H1 (cell line): ENCODE data around the gene RTN4IP1. TPM values are rescaled to one million over a fixed set of nuclear protein-coding genes. Genes with fewer than 3 reads are reported as not detected.

Source experiments
- CTCF ChIA-PET: fragments of 300-600 bp; sonication (Branson Sonifier 250); formaldehyde crosslinking; loops from one replicate; lab custom pipeline; 2021; ENCODE audit not compliant: partially characterized antibody; lab: Charles Lee
- POLR2A ChIA-PET: fragments of 300-600 bp; sonication (Branson Sonifier 250); formaldehyde crosslinking; loops from one replicate; lab custom pipeline; 2021; ENCODE audit warnings: inconsistent platforms; ENCODE audit not compliant: partially characterized antibody; lab: Charles Lee
- DNase-seq, 2 experiments: peaks; one replicate each; pipeline versions ENCODE4 v3.0.0 to v3.0.0-alpha.2; 2010 to 2022; ENCODE audit warnings: low spot score in 2 of 2, low read depth in 1 of 2, mixed read lengths in 1 of 2
- FAIRE-seq: peaks from 2 replicates; lab custom pipeline; 2011; peaks lifted over from hg19 to GRCh38; lab: Jason Lieb, UNC
- H2AFZ ChIP-seq: 2 replicates; pipeline ENCODE4 v1.8.1; 2012; ENCODE audit warnings: low read length, inconsistent platforms
- H2AK5ac ChIP-seq: 2 replicates; pipeline ENCODE4 v1.6.1; 2013; ENCODE audit warnings: low read depth, low read length
- H2BK120ac ChIP-seq: replicated peaks from 2 replicates; pipeline ENCODE3; 2013; ENCODE audit warnings: low read depth, low read length, inconsistent platforms
- H2BK12ac ChIP-seq: 2 replicates; pipeline ENCODE4 v1.6.1; 2013; ENCODE audit warnings: low read depth, low read length
- H2BK15ac ChIP-seq: 2 replicates; pipeline ENCODE4 v1.6.1; 2013; ENCODE audit warnings: low read length
- H2BK20ac ChIP-seq: 2 replicates; pipeline ENCODE4 v1.6.1; 2013; ENCODE audit warnings: low read length
- H2BK5ac ChIP-seq: 2 replicates; pipeline ENCODE4 v1.6.1; 2013; ENCODE audit warnings: low read depth, low read length
- H3K14ac ChIP-seq: 2 replicates; pipeline ENCODE4 v1.6.1; 2013; ENCODE audit warnings: inconsistent platforms; ENCODE audit not compliant: insufficient read length
- H3K18ac ChIP-seq: 2 replicates; pipeline ENCODE4 v1.6.1; 2013; ENCODE audit warnings: low read length; ENCODE audit errors: extremely low read depth
- H3K23ac ChIP-seq: 2 replicates; pipeline ENCODE4 v1.6.1; 2013; ENCODE audit warnings: inconsistent platforms; ENCODE audit not compliant: insufficient read length
- H3K23me2 ChIP-seq: 2 replicates; pipeline ENCODE4 v1.6.1; 2013; ENCODE audit warnings: low read depth, low read length
- H3K27ac ChIP-seq: 2 replicates; pipeline ENCODE4 v1.6.1; 2011; ENCODE audit warnings: low read depth, low read length, inconsistent platforms
- H3K27me3 ChIP-seq, 4 experiments: replicated peaks in 1 of 4; 1 replicate in 1 of 4; 2 replicates in 3 of 4; pipeline versions ENCODE4 v1.6.1 to v1.8.1; 2011 to 2013; ENCODE audit warnings: low read length in 3 of 4, mild to moderate bottlenecking in 3 of 4, inconsistent platforms in 2 of 4, mixed read lengths in 2 of 4, moderate library complexity in 1 of 4; ENCODE audit not compliant: control insufficient read depth in 3 of 4, insufficient read depth in 3 of 4; ENCODE audit errors: extremely low read depth in 1 of 4
- H3K36me3 ChIP-seq, 4 experiments: 2 replicates each; pipeline versions ENCODE4 v1.6.1 to v1.8.1; 2011 to 2013; ENCODE audit warnings: mild to moderate bottlenecking in 4 of 4, low read length in 3 of 4, moderate library complexity in 2 of 4, control low read depth in 1 of 4, inconsistent platforms in 1 of 4; ENCODE audit not compliant: insufficient read depth in 4 of 4, control insufficient read depth in 2 of 4
- H3K4ac ChIP-seq: replicated peaks from 2 replicates; pipeline ENCODE3; 2013; ENCODE audit warnings: low read length, low read depth, mixed read lengths, inconsistent platforms; ENCODE audit not compliant: insufficient read length
- H3K4me1 ChIP-seq, 4 experiments: replicated peaks in 1 of 4; 1 replicate in 1 of 4; 2 replicates in 3 of 4; pipeline versions ENCODE4 v1.6.1 to v1.8.1; 2011 to 2013; ENCODE audit warnings: low read length in 3 of 4, inconsistent platforms in 2 of 4, mixed read lengths in 1 of 4; ENCODE audit not compliant: insufficient read depth in 4 of 4, control insufficient read depth in 3 of 4
- H3K4me2 ChIP-seq, 2 experiments: 2 replicates each; pipeline versions ENCODE4 v1.6.1 to v1.8.1; 2011 to 2013; ENCODE audit warnings: low read depth in 2 of 2, low read length in 2 of 2, control low read depth in 1 of 2, inconsistent platforms in 1 of 2, mild to moderate bottlenecking in 1 of 2; ENCODE audit not compliant: insufficient read depth in 1 of 2
- H3K4me3 ChIP-seq, 4 experiments: fragments of 200-600, 300-600 bp in 1 of 4; sonication (generic), shearing (Covaris generic), sonication (Bioruptor Twin) in 1 of 4; 2 replicates each; pipeline versions ENCODE4 v1.5.1 to v1.8.1; 2011 to 2016; ENCODE audit warnings: low read length in 4 of 4, low read depth in 3 of 4, control low read depth in 2 of 4, inconsistent platforms in 2 of 4, mild to moderate bottlenecking in 2 of 4, mixed read lengths in 1 of 4, moderate library complexity in 1 of 4; ENCODE audit not compliant: insufficient read depth in 2 of 4; ENCODE audit errors: extremely low read depth in 1 of 4
- H3K56ac ChIP-seq: replicated peaks from 2 replicates; pipeline ENCODE3; 2013; ENCODE audit warnings: low read depth, mild to moderate bottlenecking, mixed read lengths, low read length, inconsistent platforms; ENCODE audit not compliant: insufficient read length
- H3K79me1 ChIP-seq: 2 replicates; pipeline ENCODE4 v1.6.1; 2013; ENCODE audit warnings: low read depth, low read length, control low read depth
- H3K79me2 ChIP-seq, 2 experiments: 2 replicates each; pipeline versions ENCODE4 v1.6.1 to v1.8.1; 2012 to 2013; ENCODE audit warnings: low read length in 2 of 2, mild to moderate bottlenecking in 2 of 2, inconsistent platforms in 1 of 2; ENCODE audit not compliant: insufficient read depth in 2 of 2, control insufficient read depth in 1 of 2
- H3K9ac ChIP-seq, 4 experiments: replicated peaks in 1 of 4; 1 replicate in 1 of 4; 2 replicates in 3 of 4; pipeline versions ENCODE4 v1.6.1 to v1.8.1; 2011 to 2013; ENCODE audit warnings: low read depth in 3 of 4, low read length in 3 of 4, control low read depth in 2 of 4, mild to moderate bottlenecking in 2 of 4, moderate library complexity in 2 of 4, inconsistent platforms in 1 of 4; ENCODE audit errors: extremely low read depth in 1 of 4
- H3K9me3 ChIP-seq, 2 experiments: 2 replicates each; pipeline versions ENCODE4 v1.6.1 to v1.8.1; 2012 to 2013; ENCODE audit warnings: mild to moderate bottlenecking in 2 of 2, moderate library complexity in 2 of 2, control low read depth in 1 of 2, inconsistent platforms in 1 of 2, low read depth in 1 of 2, low read length in 1 of 2, mixed read lengths in 1 of 2; ENCODE audit not compliant: insufficient read depth in 2 of 2
- H4K20me1 ChIP-seq, 2 experiments: replicated peaks in 1 of 2; 2 replicates each; pipeline versions ENCODE3 to v1.8.1; 2011 to 2013; ENCODE audit warnings: inconsistent platforms in 2 of 2, low read length in 2 of 2, mild to moderate bottlenecking in 1 of 2; ENCODE audit not compliant: insufficient read depth in 2 of 2, control insufficient read depth in 1 of 2
- H4K5ac ChIP-seq: 2 replicates; pipeline ENCODE4 v1.6.1; 2013; ENCODE audit warnings: low read length, low read depth, mixed read lengths, inconsistent platforms; ENCODE audit not compliant: insufficient read length
- H4K8ac ChIP-seq: 2 replicates; pipeline ENCODE4 v1.8.0; 2013; ENCODE audit warnings: mild to moderate bottlenecking, moderate library complexity, low read length, inconsistent platforms; ENCODE audit not compliant: insufficient read depth; ENCODE audit errors: extremely low read depth
- H4K91ac ChIP-seq: replicated peaks from 2 replicates; pipeline ENCODE3; 2013; ENCODE audit warnings: low read length, mixed read lengths, inconsistent platforms; ENCODE audit not compliant: insufficient read length
- ASH2L ChIP-seq: fragments of 200-600, 300-600 bp; sonication (generic); IDR thresholded peaks from one replicate; pipeline ENCODE4 v1.7.1; 2017; ENCODE audit warnings: low read length
- ATF2 ChIP-seq: IDR thresholded peaks from 2 replicates; pipeline ENCODE4 v1.6.1; 2012; ENCODE audit warnings: low read length, inconsistent platforms
- BACH1 ChIP-seq: IDR thresholded peaks from 2 replicates; pipeline ENCODE4 v1.6.1; 2012; ENCODE audit warnings: low read length, improper control_type of control experiment
- GABPA ChIP-seq: IDR thresholded peaks from 2 replicates; pipeline ENCODE4 v1.6.1; 2011; ENCODE audit warnings: mild to moderate bottlenecking, low read length, moderate library complexity, borderline replicate concordance; ENCODE audit not compliant: insufficient read depth
- NRF1 ChIP-seq: IDR thresholded peaks from 2 replicates; pipeline ENCODE4 v1.6.1; 2011; ENCODE audit warnings: mild to moderate bottlenecking, low read depth, low read length, improper control_type of control experiment
- POLR2AphosphoS5 ChIP-seq: IDR thresholded peaks from 2 replicates; pipeline ENCODE4 v1.6.1; 2011; ENCODE audit warnings: low read depth, low read length
- RAD21 ChIP-seq, 2 experiments: IDR thresholded peaks in 1 of 2; conservative IDR thresholded peaks in 1 of 2; 2 replicates each; pipeline ENCODE4 v1.6.1; 2011; ENCODE audit warnings: low read depth in 2 of 2, low read length in 2 of 2, improper control_type of control experiment in 1 of 2, inconsistent platforms in 1 of 2, mild to moderate bottlenecking in 1 of 2, moderate library complexity in 1 of 2
- RBBP5 ChIP-seq: IDR thresholded peaks from 2 replicates; pipeline ENCODE4 v1.7.1; 2012; ENCODE audit warnings: low read depth, mild to moderate bottlenecking, inconsistent platforms, low read length, moderate library complexity, borderline replicate concordance
- SIX5 ChIP-seq: IDR thresholded peaks from 2 replicates; pipeline ENCODE4 v1.6.1; 2011; ENCODE audit warnings: mild to moderate bottlenecking, low read depth, low read length
- SUZ12 ChIP-seq: fragments of 200-600 bp; sonication (generic); IDR thresholded peaks from 2 replicates; pipeline ENCODE4 v1.6.1; 2012; ENCODE audit warnings: mild to moderate bottlenecking, inconsistent platforms, low read length, moderate library complexity, mixed read lengths
- TCF12 ChIP-seq: IDR thresholded peaks from 2 replicates; pipeline ENCODE4 v1.6.1; 2011; ENCODE audit warnings: low read depth, mild to moderate bottlenecking, low read length
- WGBS, 2 experiments: shearing (Covaris generic) in 1 of 2; methylation state at CpG; one replicate each; pipeline versions ENCODE4 v1.1.6 to v1.1.7; 2013 to 2015; ENCODE audit warnings: low lambda C conversion rate in 2 of 2, mixed read lengths in 2 of 2, inconsistent platforms in 1 of 2, low coverage in 1 of 2, missing lambda C conversion rate in 1 of 2; ENCODE audit not compliant: insufficient replicate concordance in 2 of 2, insufficient coverage in 1 of 2, insufficient read length in 1 of 2; ENCODE audit errors: extremely low coverage in 1 of 2, missing lambda C conversion rate in 1 of 2; 5-methylcytosine and 5-hydroxymethylcytosine counted together
- polyA plus RNA-seq, 7 experiments: library from polyadenylated mRNA; depleted of rRNA in 3 of 7; stranded (reverse) in 5 of 7; unstranded in 2 of 7; fragments of >200 nt in 5 of 7; fragments of 200-250 nt in 2 of 7; gene quantifications; 1 replicate in 5 of 7; 2 replicates in 1 of 7; 4 replicates in 1 of 7; pipeline versions ENCODE4 v1.2.1 to v1.2.3, GENCODE V29; 2011 to 2013; ENCODE audit warnings: missing spikeins in 2 of 7, mixed read lengths in 2 of 7
- total RNA-seq: library from RNA; stranded (reverse); fragmentation: NEBNext Ultra II Directional; extraction: Animal tissue kit (Norgen Biotek cat#: 25700); gene quantifications from 2 replicates; pipeline ENCODE4 v1.2.1, GENCODE V29; 2021

The RTN4IP1 gene
- total and polyA plus RNA-seq, 2 of the 8 experiments (the other 6 are each of a cell fraction or from before 2014, with no cell fraction given) = 14.6 to 19.5 TPM

- Histone ChIP-seq H3K4me3 (no peak overlapping the region), H3K23me2 (no peaks in the 10 kb centered on the region; the same call in 1 of the 2 replicates), H2BK20ac (no peak overlapping the region), H2AK5ac (no peak overlapping the region), H3K27ac (no peak overlapping the region), H3K23ac (no peak overlapping the region), H3K4ac (no peak overlapping the region), H4K91ac (no peak overlapping the region), H4K20me1 (no peaks in the 10 kb centered on the region), H2BK120ac (no peak overlapping the region), H2BK12ac (no peak overlapping the region), H2BK5ac (no peak overlapping the region), H2BK15ac (no peak overlapping the region), H3K18ac (no peak overlapping the region), H3K79me2 (no peaks in the 10 kb centered on the region), H3K27me3 (no peaks in the 10 kb centered on the region), H4K5ac (no peak overlapping the region), H3K4me1 (peaks cover 0 to 10% (median 5%) of the 10 kb centered on the region in 4 experiments; a peak in 3 of 7 replicates), H4K8ac (no peak overlapping the region), H2AFZ (no peak overlapping the region), H3K14ac (no peak overlapping the region), H3K9ac (no peak overlapping the region), H3K36me3 (no peaks in the 10 kb centered on the region; a peak in 2 of 8 replicates), H3K4me2 (no peak overlapping the region), H3K9me3 (no peaks in the 10 kb centered on the region), H3K56ac (no peak overlapping the region), H3K79me1 (no peaks in the 10 kb centered on the region)
- 59% methylated on average over 4 of the region's 4 CpGs; no CpG with 5 or more reads in 1 of the 2 experiments for WGBS, 2 experiments
- ChIA-PET CTCF (interaction anchor here (0.9 to 5.2 kb wide), 12 partner anchors 15 to 433 kb away, joined by 3 to 46 read pairs (median 6); partner anchors contain the start of gene CRYBG1), POLR2A (no interaction called here)
- FAIRE-seq (no peak), DNase-seq (no peak)
- no peak for TF ChIP-seq ATF2
- TF ChIP-seq POLR2AphosphoS5 = no peak
- TF ChIP-seq ASH2L = no peak
- TF ChIP-seq TCF12 = no peak
- TF ChIP-seq NRF1 = no peak
- TF ChIP-seq SUZ12 = no peak
- no peak for TF ChIP-seq SIX5
- TF ChIP-seq GABPA = no peak
- TF ChIP-seq RAD21 (IDR thresholded peaks at IDR 0.05 in 1 of 2, conservative IDR thresholded peaks at IDR 0.05 in 1 of 2; ENCODE audit: low read depth in 2 of 2, low read length in 2 of 2) = no peak
- no peak for TF ChIP-seq RBBP5
- TF ChIP-seq BACH1 = no peak
Observed at GRCh38 chr6:106564476-106564875, 64.8 kb downstream of the RTN4IP1 start.
